LHCN-M2 (cell line): ENCODE measurements around the gene GPR152. TPM values are rescaled to one million over a fixed set of nuclear protein-coding genes. Genes with fewer than 3 reads are reported as not detected.
"Not testable (repeated sequence)": the region's sequence is repeated elsewhere in the genome, so short reads cannot be mapped to it uniquely, and the experiment has no call there.

ENCODE experiments used
- DNase-seq: peaks from one replicate; pipeline ENCODE4 v3.0.0-alpha.2; 2012; ENCODE audit warnings: low read depth
- total RNA-seq: library from RNA; depleted of rRNA; stranded (reverse); fragments of >200 nt; gene quantifications from 2 replicates; pipeline ENCODE4 v1.2.3, GENCODE V29; 2014; rRNA removed

GPR152 gene
- total RNA-seq, 1 experiment from 2014 or later: not detected

DNA sequence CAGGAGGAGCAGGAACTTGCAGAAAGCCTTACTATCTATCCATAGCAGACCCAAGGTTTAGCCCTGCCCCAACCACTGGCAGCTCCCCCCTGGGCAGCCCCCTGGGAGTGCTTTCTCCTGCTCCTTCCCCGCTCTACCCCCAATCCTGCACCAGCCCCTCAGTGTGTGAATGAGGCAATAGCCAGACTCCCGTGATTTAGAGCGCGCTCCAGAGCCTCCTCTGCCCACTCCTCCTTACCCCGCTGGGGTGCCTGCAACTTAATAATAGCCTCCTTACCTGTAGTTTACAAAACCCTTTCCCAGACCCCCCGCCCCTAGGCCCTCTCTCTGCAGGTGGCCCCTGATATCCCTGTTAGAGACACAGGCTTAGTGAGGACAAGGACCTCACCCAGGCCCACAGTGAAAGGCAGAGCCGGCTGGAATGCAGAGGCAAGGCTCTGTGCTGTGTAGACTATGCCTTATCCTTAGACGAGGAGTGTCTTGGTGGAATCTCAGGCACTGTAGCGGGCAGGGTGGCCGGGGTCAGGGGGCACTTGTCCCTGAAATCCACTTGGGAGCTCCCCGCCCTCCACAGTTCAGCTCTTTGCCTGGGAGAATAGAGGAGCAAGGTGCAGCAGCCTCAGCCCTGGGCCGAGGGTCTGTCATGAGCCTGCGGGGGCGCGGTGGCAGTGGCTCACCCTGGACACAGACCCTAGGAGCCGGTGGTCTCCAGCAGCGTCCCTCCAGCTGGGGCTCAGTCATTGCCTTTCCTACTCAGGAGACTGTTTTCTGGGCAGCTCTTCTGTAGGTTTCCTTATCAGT lies 41.3 kb downstream of the GPR152 start:
- no peak for DNase-seq

- no peak for DNase-seq
Measured at GRCh38 chr11:67410369-67410831, 42.1 kb downstream of the GPR152 start.

- DNase-seq: no peak
Measured at GRCh38 chr11:67409781-67410368, 42.7 kb downstream of the GPR152 start.

DNA sequence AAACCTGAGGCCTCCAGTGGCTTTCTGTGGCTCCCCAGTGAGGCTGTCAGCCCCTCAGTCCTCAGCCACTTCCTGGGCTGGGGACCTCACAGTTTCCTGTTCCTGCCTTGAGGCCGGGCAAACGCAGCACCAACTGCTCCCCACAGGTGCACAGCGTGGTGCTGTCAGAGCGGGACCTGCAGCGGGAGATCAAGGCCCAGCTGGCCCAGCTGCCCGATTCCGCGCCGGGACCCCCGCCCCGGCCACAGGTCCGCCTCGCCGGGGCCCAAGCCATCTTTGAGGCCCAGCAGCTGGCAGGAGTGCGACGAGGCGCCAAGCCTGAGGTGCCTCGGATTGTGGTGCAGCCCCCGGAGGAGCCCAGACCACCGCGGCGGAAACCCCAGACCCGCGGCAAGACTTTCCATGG lies 43.3 kb downstream of the GPR152 start:
- no peak for DNase-seq

DNA sequence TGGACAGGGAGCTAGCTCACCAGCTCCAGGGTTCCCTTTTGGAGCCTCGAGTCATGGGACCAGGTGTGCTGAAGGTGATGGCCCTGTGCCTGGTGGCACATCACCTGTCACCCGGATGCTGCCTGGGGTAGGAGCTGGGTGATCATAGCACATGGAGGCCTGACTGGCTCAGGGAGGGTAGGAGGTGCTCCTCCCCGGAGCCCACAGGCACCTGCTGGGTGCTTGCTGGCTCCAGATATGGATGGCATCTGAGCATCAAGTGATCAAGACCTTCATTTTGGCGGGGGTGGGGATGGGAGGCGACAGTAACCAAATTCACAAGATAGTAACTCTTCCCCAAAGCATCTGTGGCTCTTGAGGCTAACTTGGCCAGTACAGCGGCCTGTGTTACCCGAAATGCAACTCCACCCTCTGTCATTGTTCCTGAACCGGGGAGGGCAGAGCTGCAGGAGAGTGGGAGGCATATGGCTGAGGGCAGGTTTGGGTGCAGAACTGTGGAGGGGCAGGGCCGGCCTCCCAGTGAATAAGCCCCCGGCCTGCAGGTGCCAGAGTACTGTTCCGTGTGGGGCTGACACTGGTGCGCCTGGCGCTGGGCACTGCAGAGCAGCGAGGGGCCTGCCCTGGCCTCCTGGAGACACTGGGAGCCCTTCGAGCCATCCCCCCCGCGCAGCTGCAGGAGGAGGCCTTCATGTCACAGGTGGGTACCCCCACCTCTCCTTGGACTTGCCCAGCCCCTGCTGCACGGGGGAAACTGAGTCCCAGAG lies 43.9 kb downstream of the GPR152 start:
- no peak for DNase-seq

DNA sequence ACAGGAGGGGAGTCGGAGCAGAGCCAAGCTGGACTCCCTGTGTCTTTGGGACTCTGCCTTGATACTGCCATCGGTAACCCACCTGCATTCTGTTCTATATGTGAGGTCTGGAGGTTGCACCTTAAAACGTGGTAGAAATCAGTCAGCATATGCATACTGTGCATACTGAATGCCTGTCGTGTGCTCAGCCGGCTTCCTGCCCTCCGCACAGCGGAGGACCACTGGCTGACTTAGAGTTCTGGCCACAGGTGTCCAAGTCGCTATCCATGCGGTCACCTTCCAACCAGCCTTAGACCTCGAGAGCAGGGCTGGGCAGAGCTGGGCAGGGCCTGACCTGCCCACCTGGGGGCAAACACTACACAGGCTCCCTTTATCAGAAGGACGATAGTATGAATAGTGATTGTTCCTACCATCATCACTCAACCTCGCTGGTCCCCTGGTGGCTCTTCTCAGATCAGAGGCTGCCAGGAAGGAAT lies 44.8 kb downstream of the GPR152 start:
- DNase-seq: no peak

GRCh38 chr11:67406969-67407687 lies 45.4 kb downstream of the GPR152 start:
- no peak for DNase-seq

GRCh38 chr11:67406420-67406968 lies 46.0 kb downstream of the GPR152 start:
- DNase-seq: no peak

GRCh38 chr11:67405688-67406339 lies 46.7 kb downstream of the GPR152 start:
- no peak for DNase-seq

DNA sequence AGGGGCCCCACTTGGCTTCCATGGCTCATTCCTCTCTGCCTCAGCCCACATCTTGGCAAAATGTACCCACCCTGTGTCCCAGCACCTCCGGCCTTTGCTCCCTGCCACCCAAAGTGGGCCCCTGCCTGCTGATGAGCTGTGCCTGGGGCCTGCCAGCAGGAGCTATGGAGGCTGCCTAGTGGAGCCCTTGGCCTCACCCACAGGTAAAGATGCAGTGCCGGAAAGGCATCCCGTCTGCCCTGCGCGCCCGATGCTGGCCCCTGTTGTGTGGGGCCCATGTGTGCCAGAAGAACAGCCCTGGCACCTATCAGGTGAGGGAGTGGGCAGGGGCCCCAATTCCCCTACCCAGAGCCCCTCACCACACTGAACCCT lies 47.3 kb downstream of the GPR152 start:
- no peak for DNase-seq

- no peak for DNase-seq
Measured at GRCh38 chr11:67404515-67405195, 47.9 kb downstream of the GPR152 start.

DNA sequence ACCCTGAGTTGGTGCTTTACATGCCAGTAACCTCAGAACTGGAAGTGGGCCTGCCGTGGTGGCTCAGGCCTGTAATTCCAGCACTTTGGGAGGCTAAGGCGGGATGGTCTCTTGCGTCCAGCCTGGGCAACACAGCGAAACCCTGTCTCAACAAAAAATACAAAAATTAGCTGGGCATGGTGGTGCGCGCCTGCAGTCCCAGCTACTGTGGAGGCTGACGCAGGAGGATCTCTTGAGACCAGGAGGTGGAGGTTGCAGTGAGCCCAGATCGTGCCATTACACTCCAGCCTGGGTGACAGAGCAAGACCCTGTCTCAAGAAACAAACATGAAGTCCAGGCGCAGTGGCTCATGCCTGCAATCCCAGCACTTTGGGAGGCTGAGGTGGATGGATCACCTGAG lies 49.4 kb downstream of the GPR152 start:
- not testable (repeated sequence) for DNase-seq

- DNase-seq: not testable (repeated sequence)
Measured at GRCh38 chr11:67402192-67402839, 50.2 kb downstream of the GPR152 start.

GRCh38 chr11:67401495-67402191 lies 50.9 kb downstream of the GPR152 start, which contains the start of gene PPP1CA:
Gene PPP1CA (minus strand): TSS chr11:67401858. CDS start chr11:67401782, 76 bp downstream.
- DNase-seq: peak; percentile 77

Other genes starting within 250 kb of the GPR152 start
- 62.6 and 69.3 TPM in 2 replicates for gene GRK2, start 186.3 kb downstream of the GPR152 start, total RNA-seq
- gene ANKRD13D, start 163.4 kb downstream of the GPR152 start, total RNA-seq: 31.3 and 42.1 TPM in 2 replicates
- gene SSH3, start 149.2 kb downstream of the GPR152 start, total RNA-seq: 10.8 and 19.0 TPM in 2 replicates
- 114 and 138 TPM in 2 replicates for gene POLD4, start 99.2 kb downstream of the GPR152 start, total RNA-seq
- gene CLCF1, start 79.1 kb downstream of the GPR152 start, total RNA-seq: 16.1 and 19.8 TPM in 2 replicates
- 6.7 and 12.3 TPM in 2 replicates for gene RAD9A, start 60.7 kb downstream of the GPR152 start, total RNA-seq
- 239 and 247 TPM in 2 replicates for gene PPP1CA, start 50.9 kb downstream of the GPR152 start, total RNA-seq
- not detected in 2 replicates for gene TBC1D10C, start 48.6 kb downstream of the GPR152 start, total RNA-seq
- 0.32 and 0.40 TPM in 2 replicates for gene CARNS1, start 37.1 kb downstream of the GPR152 start, total RNA-seq
- 56.1 and 83.8 TPM in 2 replicates for gene RPS6KB2, start 24.2 kb downstream of the GPR152 start, total RNA-seq
- 0.38 and 0.75 TPM in 2 replicates for gene PTPRCAP, start 15.0 kb downstream of the GPR152 start, total RNA-seq
- gene CORO1B, start 9.3 kb downstream of the GPR152 start, total RNA-seq: 85.9 and 105 TPM in 2 replicates
- gene CABP4, start 2.6 kb upstream of the GPR152 start, total RNA-seq: 1.2 and 3.1 TPM in 2 replicates
- gene TMEM134, start 16.5 kb upstream of the GPR152 start, total RNA-seq: 45.6 and 47.5 TPM in 2 replicates
- gene AIP, start 30.3 kb upstream of the GPR152 start, total RNA-seq: 73.5 and 78.2 TPM in 2 replicates
- gene PITPNM1, start 52.6 kb upstream of the GPR152 start, total RNA-seq: 34.5 and 41.2 TPM in 2 replicates
- gene CDK2AP2, start 55.4 kb upstream of the GPR152 start, total RNA-seq: 31.9 and 34.0 TPM in 2 replicates
- not detected in 2 replicates for gene CABP2, start 70.7 kb upstream of the GPR152 start, total RNA-seq
- gene GSTP1, start 131.1 kb upstream of the GPR152 start, total RNA-seq: 446 and 608 TPM in 2 replicates
- gene NDUFV1, start 154.2 kb upstream of the GPR152 start, total RNA-seq: 192 and 232 TPM in 2 replicates
- gene NUDT8, start 177.2 kb upstream of the GPR152 start, total RNA-seq: 7.5 and 19.8 TPM in 2 replicates
- not detected in 2 replicates for gene TBX10, start 187.0 kb upstream of the GPR152 start, total RNA-seq
- 0.23 TPM in 1 of 2 replicates, not detected in the other for gene ACY3, start 198.0 kb upstream of the GPR152 start, total RNA-seq
- gene ALDH3B2, start 221.9 kb upstream of the GPR152 start, total RNA-seq: not detected in 2 replicates